ENCODE data around the gene NOTO. TPM values are rescaled to one million over a fixed set of nuclear protein-coding genes. Genes with fewer than 3 reads are reported as not detected.
"Not testable (repeated sequence)": the region's sequence is repeated elsewhere in the genome, so short reads cannot be mapped to it uniquely, and the experiment has no call there.

Gene NOTO
- total and polyA plus RNA-seq, 2 donors (not counting 1 experiment from before 2014, with no cell fraction given): not detected

GRCh38 chr2:73163483-73164367 lies 38.6 kb upstream of the NOTO start:
- Histone ChIP-seq H2AFZ (ENCODE audit: insufficient read depth, low read depth, low read length, poor library complexity, severe bottlenecking) (no peak overlapping the region), H3K27ac (ENCODE audit: low read length in 2 of 2) (no peak overlapping the region), H3K36me3 (replicated peaks in 1 of 2; ENCODE audit: control extremely low read depth in 1 of 2, control insufficient read depth in 1 of 2, extremely low read depth in 1 of 2, insufficient read depth in 2 of 2, low read length in 1 of 2) (no peaks in the 10 kb centered on the region), H3K4me1 (ENCODE audit: control insufficient read depth in 2 of 2, insufficient read depth in 2 of 2, low read length in 2 of 2) (no peaks in the 10 kb centered on the region), H3K9ac (ENCODE audit: low read length) (no peak overlapping the region), H3K9me3 (ENCODE audit: control extremely low read depth in 1 of 3, control insufficient read depth in 2 of 3, insufficient read depth in 1 of 3, low read length in 2 of 3) (no peaks in the 10 kb centered on the region), H3K4me2 (replicated peaks; ENCODE audit: low read depth, low read length, poor library complexity, severe bottlenecking) (no peak overlapping the region), H3K79me2 (ENCODE audit: control insufficient read depth, insufficient read depth, low read length) (no peaks in the 10 kb centered on the region), H3K27me3 (replicated peaks in 1 of 4; ENCODE audit: control extremely low read depth in 1 of 4, control insufficient read depth in 3 of 4, insufficient read depth in 4 of 4, low read length in 3 of 4) (peaks cover 0 to 3% (median 0%) of the 10 kb centered on the region in 4 experiments), H4K20me1 (ENCODE audit: control insufficient read depth, insufficient read depth, low read length, poor library complexity, severe bottlenecking) (no peaks in the 10 kb centered on the region), H3K4me3 (ENCODE audit: control extremely low read depth in 1 of 5, extremely low read depth in 1 of 5, insufficient read depth in 1 of 5, low read depth in 2 of 5, low read length in 4 of 5) (no peak overlapping the region)
- 83% methylated on average over 4 of the region's 10 CpGs for WGBS (ENCODE audit: insufficient coverage)
- DNase-seq (peak; percentile 71), ATAC-seq (ENCODE audit: low read depth) (peak; percentile 84)
- Mint-ChIP-seq H3K4me1 (no peaks in the 10 kb centered on the region), H3K27ac (no peak overlapping the region), H3K4me3 (no peak overlapping the region), H3K27me3 (peaks cover 24% of the 10 kb centered on the region), H3K9me3 (ENCODE audit: insufficient read depth) (no peaks in the 10 kb centered on the region)
- intact Hi-C loops (cut with micrococcal nuclease): loop anchor here (1.0 to 5.0 kb wide), 4 partner anchors 13 to 271 kb away; partner anchors contain the start of gene SFXN5
- TF ChIP-seq EZH2 (IDR thresholded peaks at IDR 0.05; ENCODE audit: borderline replicate concordance, insufficient read depth, low read depth, low read length, poor library complexity, severe bottlenecking): no peak
- peak; percentile 82 for TF ChIP-seq CTCF (IDR thresholded peaks at IDR 0.05)
- CTCF ChIA-PET: interaction anchor here (0.6 to 6.2 kb wide), 12 partner anchors 13 to 392 kb away, joined by 3 to 32 read pairs (median 3); partner anchors contain the start of gene RAB11FIP5
- POLR2A ChIA-PET: interaction anchor here (0.6 kb wide), 1 partner anchor 10 kb away, joined by 4 read pairs; no protein-coding TSS in a partner anchor

- H3K9me3 ChIP-seq (ENCODE audit: control extremely low read depth in 1 of 3, control insufficient read depth in 2 of 3, insufficient read depth in 1 of 3, low read length in 2 of 3); DNase-seq; intact Hi-C loops (cut with micrococcal nuclease); H4K20me1 ChIP-seq (ENCODE audit: control insufficient read depth, insufficient read depth, low read length, poor library complexity, severe bottlenecking); H3K4me2 ChIP-seq (replicated peaks; ENCODE audit: low read depth, low read length, poor library complexity, severe bottlenecking); H3K4me1 ChIP-seq (ENCODE audit: control insufficient read depth in 2 of 2, insufficient read depth in 2 of 2, low read length in 2 of 2); POLR2A ChIA-PET; ATAC-seq (ENCODE audit: low read depth); H3K79me2 ChIP-seq (ENCODE audit: control insufficient read depth, insufficient read depth, low read length); H3K9me3 Mint-ChIP-seq (ENCODE audit: insufficient read depth); H3K27ac ChIP-seq (ENCODE audit: low read length in 2 of 2); H3K4me1 Mint-ChIP-seq; H2AFZ ChIP-seq (ENCODE audit: insufficient read depth, low read depth, low read length, poor library complexity, severe bottlenecking); H3K27ac Mint-ChIP-seq; CTCF ChIA-PET; H3K36me3 ChIP-seq (replicated peaks in 1 of 2; ENCODE audit: control extremely low read depth in 1 of 2, control insufficient read depth in 1 of 2, extremely low read depth in 1 of 2, insufficient read depth in 2 of 2, low read length in 1 of 2); H3K9ac ChIP-seq (ENCODE audit: low read length); H3K4me3 Mint-ChIP-seq; H3K4me3 ChIP-seq (ENCODE audit: control extremely low read depth in 1 of 5, extremely low read depth in 1 of 5, insufficient read depth in 1 of 5, low read depth in 2 of 5, low read length in 4 of 5); H3K27me3 ChIP-seq (replicated peaks in 1 of 4; ENCODE audit: control extremely low read depth in 1 of 4, control insufficient read depth in 3 of 4, insufficient read depth in 4 of 4, low read length in 3 of 4): not testable (repeated sequence)
- H3K27me3 Mint-ChIP-seq: peaks cover 13% of the 10 kb centered on the region
- whole genome bisulfite sequencing (ENCODE audit: insufficient coverage): no CpG with 5 or more reads among the region's 11 CpGs
These were observed 36.4 kb upstream of the NOTO start for GRCh38 chr2:73165978-73166377.

- H3K79me2 ChIP-seq (ENCODE audit: control insufficient read depth, insufficient read depth, low read length); H3K4me3 ChIP-seq (ENCODE audit: control extremely low read depth in 1 of 5, extremely low read depth in 1 of 5, insufficient read depth in 1 of 5, low read depth in 2 of 5, low read length in 4 of 5); H3K9ac ChIP-seq (ENCODE audit: low read length); H3K4me3 Mint-ChIP-seq; H3K9me3 Mint-ChIP-seq (ENCODE audit: insufficient read depth); H3K27me3 ChIP-seq (replicated peaks in 1 of 4; ENCODE audit: control extremely low read depth in 1 of 4, control insufficient read depth in 3 of 4, insufficient read depth in 4 of 4, low read length in 3 of 4); H3K9me3 ChIP-seq (ENCODE audit: control extremely low read depth in 1 of 3, control insufficient read depth in 2 of 3, insufficient read depth in 1 of 3, low read length in 2 of 3); ATAC-seq (ENCODE audit: low read depth); H3K27ac Mint-ChIP-seq; H3K36me3 ChIP-seq (replicated peaks in 1 of 2; ENCODE audit: control extremely low read depth in 1 of 2, control insufficient read depth in 1 of 2, extremely low read depth in 1 of 2, insufficient read depth in 2 of 2, low read length in 1 of 2); H3K27me3 Mint-ChIP-seq; DNase-seq; H2AFZ ChIP-seq (ENCODE audit: insufficient read depth, low read depth, low read length, poor library complexity, severe bottlenecking); H3K4me1 ChIP-seq (ENCODE audit: control insufficient read depth in 2 of 2, insufficient read depth in 2 of 2, low read length in 2 of 2); intact Hi-C loops (cut with micrococcal nuclease); H4K20me1 ChIP-seq (ENCODE audit: control insufficient read depth, insufficient read depth, low read length, poor library complexity, severe bottlenecking); POLR2A ChIA-PET; H3K4me2 ChIP-seq (replicated peaks; ENCODE audit: low read depth, low read length, poor library complexity, severe bottlenecking); H3K4me1 Mint-ChIP-seq; H3K27ac ChIP-seq (ENCODE audit: low read length in 2 of 2): not testable (repeated sequence)
- CTCF ChIA-PET: interaction anchor here (0.7 kb wide), 1 partner anchor 35 kb away, joined by 3 read pairs; no protein-coding TSS in a partner anchor
- WGBS (ENCODE audit: insufficient coverage): 93% methylated on average over 3 of the region's 8 CpGs
These were observed 35.6 kb upstream of the NOTO start for GRCh38 chr2:73166813-73167212.

Data from B cell (primary cell).